GM19351 (cell line): ENCODE results near the gene CMPK1.
A peak's percentile ranks its signal among the peaks of the same experiment; 100 is the strongest.
"Not testable (repeated sequence)": the region's sequence is repeated elsewhere in the genome, so short reads cannot be mapped to it uniquely, and the experiment has no call there.

Experiments used
- ATAC-seq: cut with Tn5 transposase; IDR thresholded peaks from one replicate; pipeline ENCODE4 v1.9.1; 2021; ENCODE audit warnings: mild to moderate bottlenecking, moderate library complexity; ENCODE audit not compliant: unreplicated experiment

Gene CMPK1

GRCh38 chr1:47337350-47337749 lies 3.8 kb downstream of the CMPK1 start:
- ATAC-seq: no peak

DNA sequence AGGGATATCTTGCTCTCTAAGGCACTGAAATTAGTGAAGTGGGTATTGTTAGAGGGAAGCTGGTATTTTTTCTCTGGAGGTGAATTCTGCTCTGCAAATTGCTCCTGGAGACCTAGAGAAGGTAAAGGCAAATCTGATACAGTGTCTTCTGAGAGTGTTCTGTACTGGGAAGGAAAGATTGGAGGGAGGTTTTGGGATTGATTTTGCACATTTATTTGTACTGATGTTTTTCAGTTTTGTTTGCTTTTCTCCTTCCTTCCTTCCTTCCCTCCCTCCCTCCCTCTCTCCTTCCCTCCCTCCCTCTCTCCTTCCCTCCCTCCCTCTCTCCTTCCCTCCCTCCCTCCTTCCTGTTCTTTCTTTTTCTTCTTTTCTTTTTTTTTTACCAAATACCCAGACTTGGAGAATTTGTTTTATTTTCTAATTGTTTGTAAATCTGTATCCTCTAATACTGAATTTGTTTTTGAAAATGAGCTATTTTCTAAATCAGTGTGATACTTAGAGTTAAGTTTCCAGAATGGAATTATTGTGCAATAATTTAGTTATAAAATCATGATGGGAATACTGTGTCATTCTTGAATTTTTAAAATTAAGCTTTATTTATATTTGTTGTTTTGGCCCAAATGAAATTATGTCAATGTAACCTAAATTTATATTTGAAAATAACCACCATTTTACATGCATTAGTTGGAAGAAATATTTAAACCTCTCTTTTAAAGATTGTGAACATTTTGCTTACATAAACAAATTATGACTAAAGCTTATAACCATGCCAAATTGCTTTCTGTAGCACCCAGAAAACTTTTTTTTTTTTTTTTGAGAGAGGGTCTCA lies 4.9 kb downstream of the CMPK1 start:
- ATAC-seq: no peak

- no peak for ATAC-seq
Measured at GRCh38 chr1:47340227-47340626, 6.6 kb downstream of the CMPK1 start.

DNA sequence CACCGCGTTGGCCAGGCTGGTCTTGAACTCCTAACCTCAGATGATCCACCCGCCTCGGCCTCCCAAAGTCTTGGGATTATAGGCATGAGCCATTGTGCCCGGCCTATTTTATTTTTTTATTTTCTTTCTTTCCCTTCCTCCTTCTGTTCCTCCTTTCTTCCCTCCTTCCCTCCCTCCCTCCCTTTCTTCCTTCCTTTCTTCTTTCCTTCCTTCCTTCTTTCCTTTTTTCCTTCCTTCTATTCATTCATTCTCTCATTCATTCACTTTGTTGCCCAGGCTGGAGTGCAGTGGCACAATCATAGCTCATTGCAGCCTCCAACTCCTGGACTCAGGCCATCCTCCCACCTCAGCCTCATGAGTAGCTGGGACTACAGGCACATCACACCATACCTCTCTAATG lies 13.4 kb downstream of the CMPK1 start:
- not testable (repeated sequence) for ATAC-seq

DNA sequence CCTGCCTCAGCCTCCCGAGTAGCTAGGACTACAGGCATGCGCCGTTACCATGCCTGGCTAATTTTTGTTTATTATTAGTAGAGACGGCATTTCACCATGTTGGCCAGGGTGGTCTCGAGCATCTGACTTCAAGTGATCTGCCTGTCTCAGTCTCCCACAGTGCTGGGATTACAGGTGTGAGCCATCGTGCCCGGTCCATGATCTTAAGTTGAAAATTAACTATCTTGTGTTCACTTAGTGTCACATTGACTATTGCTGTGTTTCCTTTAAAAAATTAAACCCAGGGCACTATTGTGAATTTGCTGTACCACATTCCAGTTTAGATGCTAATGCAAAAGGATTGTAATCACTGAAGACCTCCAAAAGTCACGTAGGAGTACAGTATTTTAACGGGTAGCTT lies 14.1 kb downstream of the CMPK1 start:
- no peak for ATAC-seq

- ATAC-seq: no peak
Measured at GRCh38 chr1:47348246-47348645, 14.7 kb downstream of the CMPK1 start.

GRCh38 chr1:47351305-47351704 lies 17.7 kb downstream of the CMPK1 start:
- ATAC-seq: peak; percentile 97

GRCh38 chr1:47361380-47361779 lies 27.8 kb downstream of the CMPK1 start:
- no peak for ATAC-seq

DNA sequence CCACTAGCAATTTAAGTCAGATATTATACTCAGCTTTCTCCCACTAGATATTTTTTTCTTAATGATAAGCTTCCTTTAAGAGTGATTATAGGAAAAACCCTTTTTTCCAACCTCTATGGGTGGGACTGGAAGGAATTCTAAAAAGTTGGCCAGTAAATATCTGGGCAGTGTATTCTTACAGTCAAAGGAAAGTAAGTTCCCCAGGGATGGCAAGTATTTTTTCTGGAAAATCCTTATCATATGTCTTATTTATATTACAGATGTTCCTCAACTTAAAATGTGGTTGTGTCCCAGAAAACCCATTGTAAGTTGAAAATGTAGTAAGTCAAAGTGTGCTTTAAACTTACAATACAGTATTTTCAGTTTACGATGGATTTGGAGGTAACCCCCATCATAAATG lies 29.2 kb downstream of the CMPK1 start:
- no peak for ATAC-seq

DNA sequence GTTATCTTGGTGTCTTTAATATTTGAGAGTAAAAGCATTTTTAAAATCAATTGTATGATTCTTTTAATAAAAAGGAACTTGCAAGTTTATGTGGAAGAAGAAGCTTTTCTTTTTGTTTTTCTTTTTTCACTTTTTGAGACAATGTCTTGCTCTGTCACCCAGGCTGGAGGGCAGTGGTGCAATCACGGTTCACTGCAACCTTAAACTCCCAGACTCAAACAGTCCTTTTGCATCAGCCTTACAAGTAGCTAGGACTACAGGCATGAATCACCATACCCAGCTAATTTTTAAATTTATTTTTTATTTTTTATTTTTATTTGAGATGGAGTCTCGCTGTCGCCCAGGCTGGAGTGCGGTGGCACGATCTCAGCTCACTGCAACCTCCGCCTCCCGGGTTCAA lies 34.1 kb downstream of the CMPK1 start:
- no peak for ATAC-seq

DNA sequence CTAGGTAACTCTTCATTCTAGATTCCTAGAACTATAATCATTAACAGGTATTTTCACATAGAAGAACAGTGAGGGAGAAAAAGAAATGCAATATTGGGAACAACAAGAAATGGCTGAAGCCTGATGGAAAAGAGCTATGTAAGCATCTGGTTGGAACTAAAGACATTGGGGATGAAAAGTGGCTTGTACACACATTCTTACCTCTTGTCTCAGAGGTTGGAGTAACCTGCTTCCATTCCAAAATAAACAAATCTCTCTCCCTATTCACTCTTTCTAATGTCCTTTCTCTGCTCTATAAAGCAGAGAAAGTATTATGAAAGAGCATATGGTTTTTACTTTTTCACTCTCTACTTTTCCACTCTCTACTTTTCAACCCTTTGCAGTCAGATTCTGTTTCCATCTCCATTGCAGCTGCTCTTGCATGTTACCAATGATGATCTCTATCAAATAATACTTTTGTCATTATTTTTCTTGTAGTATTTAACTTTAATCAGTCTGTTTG lies 37.5 kb downstream of the CMPK1 start:
- ATAC-seq: no peak

DNA sequence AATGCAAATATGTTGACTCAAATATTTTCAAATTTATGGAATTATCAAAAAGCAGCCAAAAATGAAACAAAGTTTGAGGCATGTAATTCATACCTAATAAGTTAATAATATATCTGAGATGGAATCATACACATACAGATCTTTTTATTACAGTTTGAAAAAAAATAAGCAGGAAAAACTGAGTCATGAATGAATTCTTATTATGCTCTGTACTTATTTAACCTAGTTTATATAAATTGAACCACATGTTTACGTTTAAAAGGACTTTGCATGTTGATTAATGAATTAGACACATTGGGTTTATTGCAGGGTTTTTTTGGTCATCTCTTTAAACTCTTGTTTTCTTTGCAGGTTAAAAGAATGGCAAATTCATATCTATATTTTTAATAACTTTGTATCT lies 40.9 kb downstream of the CMPK1 start:
- no peak for ATAC-seq

GRCh38 chr1:47378147-47378546 lies 44.6 kb downstream of the CMPK1 start:
- no peak for ATAC-seq

DNA sequence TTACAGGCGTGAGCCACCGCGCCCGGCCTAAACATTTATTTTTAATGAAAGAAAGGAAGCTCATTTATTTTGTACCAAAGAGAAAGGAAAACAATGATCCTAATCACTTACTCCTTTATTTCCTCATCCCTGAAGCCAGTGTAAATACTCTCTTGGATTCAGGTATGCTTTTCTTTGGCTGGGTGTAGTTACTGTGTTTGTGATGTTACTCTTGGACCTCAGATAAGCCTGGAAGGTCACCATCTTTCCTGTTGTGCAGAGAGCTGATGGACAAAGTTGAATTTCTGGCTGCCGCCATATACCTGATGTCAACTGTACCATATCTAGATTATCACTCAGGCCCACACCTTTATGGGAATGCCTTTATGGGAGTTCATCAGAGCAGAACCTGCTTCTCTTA lies 47.1 kb downstream of the CMPK1 start:
- no peak for ATAC-seq

- no peak for ATAC-seq
Measured at GRCh38 chr1:47382399-47382983, 48.9 kb downstream of the CMPK1 start.

DNA sequence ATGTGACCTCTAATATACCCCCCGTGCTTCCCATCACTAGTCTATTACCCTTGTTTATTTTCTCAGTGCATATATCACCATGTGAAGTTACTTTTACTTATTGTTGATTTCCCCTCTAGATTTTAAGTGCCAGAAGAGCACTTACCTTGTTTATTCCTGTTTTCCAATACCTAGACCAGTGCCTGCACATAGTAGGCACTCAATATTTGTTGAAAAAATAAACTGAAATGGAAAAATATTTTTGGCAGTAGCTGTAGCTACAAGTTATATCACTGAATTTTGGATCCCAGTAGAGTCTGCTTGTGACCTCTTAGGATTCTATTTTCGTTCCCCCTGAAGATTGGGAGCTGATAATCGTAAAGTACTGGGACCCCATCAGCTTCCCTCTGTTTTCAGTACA lies 50.5 kb downstream of the CMPK1 start:
- no peak for ATAC-seq

GRCh38 chr1:47385020-47385419 lies 51.4 kb downstream of the CMPK1 start:
- ATAC-seq: no peak

GRCh38 chr1:47386268-47386667 lies 52.7 kb downstream of the CMPK1 start:
- ATAC-seq: no peak

GRCh38 chr1:47388030-47388890 lies 54.7 kb downstream of the CMPK1 start:
- ATAC-seq: no peak

- ATAC-seq: peak; percentile 87
Measured at GRCh38 chr1:47388891-47389238, 55.3 kb downstream of the CMPK1 start.

DNA sequence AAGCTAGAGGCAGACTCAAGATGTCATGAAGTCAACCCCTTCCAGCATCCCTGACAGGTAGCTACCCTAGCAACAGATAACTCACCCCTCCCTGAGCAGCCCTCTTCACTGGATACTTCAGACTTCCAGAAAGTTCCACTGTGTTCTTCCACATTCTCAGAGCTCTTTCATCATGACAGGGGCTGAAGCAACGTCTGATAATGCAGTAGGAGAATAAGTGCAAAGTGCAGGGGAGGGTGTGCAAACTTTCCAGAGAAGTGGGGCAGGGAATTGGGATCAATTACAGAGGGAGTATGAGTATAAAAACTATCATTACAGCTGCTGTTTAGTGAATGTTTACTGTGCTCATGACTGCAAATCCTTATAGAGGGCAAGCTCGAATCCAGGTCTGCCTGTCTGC lies 56.1 kb downstream of the CMPK1 start:
- no peak for ATAC-seq

DNA sequence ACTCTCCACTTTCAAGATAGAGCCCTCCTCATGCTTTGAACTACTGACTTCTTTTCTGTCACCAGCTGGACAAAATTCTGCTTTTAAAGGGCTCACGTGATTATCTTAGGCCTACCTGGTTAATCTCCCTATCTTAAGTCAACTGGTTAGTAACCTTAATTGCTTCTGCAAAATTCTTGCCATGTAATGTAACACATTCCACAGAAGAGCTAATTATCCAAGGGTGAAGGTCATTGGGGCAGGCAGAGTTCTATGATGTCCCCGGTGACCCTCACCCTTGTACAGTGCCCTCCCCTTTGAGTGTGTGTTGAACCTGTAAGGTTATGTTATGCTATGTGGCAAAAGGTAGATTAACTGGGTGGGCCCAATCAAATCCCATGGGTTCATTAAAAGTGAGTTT lies 57.3 kb downstream of the CMPK1 start:
- ATAC-seq: no peak
